GM19395 (cell line): ENCODE measurements around the gene NFATC2.
"Not testable (repeated sequence)": the region's sequence is repeated elsewhere in the genome, so short reads cannot be mapped to it uniquely, and the experiment has no call there.

ENCODE experiments used
- ATAC-seq: cut with Tn5 transposase; IDR thresholded peaks from one replicate; pipeline ENCODE4 v1.9.1; 2021; ENCODE audit warnings: mild to moderate bottlenecking, moderate library complexity; ENCODE audit not compliant: unreplicated experiment

Gene NFATC2

DNA sequence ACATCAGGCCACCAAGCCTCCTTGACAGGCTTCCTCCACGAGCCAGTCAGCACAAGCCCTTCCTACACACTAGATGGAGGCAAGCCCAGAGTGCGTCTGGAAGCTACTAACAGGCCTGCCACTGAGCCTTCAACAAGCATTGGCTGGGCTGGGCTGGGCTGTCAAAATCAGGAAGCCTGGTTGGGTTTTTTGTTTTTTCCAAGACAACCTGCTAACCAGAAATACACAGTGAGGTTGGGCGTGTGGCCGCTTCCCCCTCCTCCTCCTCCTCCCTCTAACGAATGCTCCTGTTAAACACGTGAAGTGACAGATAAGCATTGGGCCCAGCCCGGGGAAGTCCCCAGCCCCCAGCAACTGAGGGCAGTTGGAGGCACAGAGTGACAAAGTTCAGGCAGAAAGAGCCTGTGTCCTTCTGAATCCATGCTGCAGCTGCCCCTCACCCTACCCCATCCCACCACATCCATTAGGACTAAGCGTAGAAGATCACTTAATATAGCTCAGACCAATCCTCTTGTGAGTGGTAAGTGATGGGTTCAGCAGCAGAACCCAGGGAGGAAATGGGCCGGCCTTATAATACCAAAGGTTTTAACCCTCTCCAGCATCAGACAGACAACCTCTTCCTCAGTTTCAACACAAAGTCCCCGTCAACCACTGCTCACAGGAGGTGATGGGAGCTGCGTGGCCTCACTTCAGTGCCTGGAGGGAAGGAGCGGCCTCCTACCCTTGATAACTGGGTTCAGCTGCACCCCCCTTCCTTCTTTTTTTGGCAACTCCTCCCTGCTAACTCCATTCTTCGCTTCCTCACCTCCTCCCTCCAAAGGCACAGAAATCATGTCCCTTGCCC lies 1.1 kb downstream of the NFATC2 start:
- peak; percentile 64 for ATAC-seq

DNA sequence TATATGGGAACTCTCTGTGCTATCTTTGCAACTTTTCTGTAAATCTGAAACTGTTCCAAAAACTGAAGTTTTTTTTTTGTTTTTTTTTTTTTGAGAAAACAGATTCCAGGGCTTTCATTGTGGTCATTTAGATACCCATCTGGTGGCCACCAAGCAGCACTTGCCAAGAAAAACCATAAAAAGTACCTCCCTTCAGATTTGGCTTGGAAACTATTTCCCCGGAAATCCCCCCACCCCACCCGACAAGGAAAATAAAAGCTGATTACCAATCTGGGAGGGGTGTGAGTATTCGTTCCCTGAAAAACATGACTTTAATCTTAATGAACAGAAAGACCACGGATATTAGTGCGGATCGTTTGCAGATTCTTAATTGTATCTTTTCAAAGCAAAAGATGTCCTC lies 1.9 kb downstream of the NFATC2 start:
- no peak for ATAC-seq

DNA sequence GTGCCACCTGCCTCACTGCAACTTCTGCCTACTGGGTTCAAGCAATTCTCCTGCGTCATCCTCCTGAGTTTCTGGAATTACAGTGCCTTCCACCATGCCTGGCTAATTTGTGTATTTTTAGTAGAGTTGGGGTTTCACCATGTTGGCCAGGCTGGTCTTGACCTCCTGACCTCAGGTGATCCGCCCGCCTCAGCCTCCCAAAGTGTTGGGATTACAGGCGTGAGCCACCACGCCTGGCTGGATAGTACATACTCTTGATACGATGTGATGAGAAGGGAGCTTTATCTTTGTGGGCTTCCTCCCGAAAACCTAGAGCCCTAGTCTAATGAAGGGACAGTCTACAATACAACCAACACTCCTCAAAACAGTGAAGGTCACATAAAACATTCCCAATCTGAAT lies 2.4 kb downstream of the NFATC2 start:
- not testable (repeated sequence) for ATAC-seq

DNA sequence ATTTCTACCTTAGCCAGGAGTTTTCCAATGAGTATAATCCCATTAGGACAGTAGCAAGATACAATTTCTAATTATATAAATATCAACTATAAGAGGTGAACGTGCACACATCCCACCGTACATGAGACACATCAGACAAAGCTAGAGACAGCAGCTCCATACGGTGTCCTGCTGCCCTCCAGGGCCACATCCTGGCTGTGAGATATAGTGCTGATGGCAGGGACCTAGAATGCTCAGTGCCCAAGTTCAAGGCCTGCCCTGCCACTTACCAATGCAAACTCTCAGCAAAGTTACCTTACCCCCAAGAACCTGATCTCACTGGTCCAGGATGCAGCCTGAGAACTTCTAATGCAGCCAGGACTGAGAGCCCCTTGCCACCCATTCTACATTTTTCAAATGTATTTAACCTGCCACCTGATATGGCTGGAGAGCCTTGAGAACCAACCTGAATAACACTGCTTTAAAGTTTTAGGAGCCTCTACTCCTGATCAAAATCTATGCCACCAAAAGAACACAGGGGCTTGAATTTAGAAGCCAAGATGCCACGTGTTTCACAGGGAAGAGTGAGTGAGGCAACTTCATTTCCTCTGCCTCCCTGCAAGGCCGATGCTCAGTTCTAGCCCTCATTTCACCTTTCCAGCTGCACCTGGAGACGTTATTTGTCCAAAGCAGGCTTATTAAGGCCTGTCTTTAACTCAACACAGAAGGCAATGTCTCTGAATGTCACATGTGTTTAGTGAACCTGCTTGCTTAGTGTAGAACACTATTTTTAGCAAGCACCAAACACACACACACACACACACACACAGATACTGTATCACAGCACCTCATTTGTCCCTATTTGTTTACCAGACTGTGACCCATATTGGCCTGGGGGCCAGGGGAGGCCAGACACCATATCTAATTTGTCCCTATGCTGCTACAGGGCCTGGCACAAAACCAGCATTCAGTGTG lies 6.1 kb downstream of the NFATC2 start:
- ATAC-seq, result no peak

DNA sequence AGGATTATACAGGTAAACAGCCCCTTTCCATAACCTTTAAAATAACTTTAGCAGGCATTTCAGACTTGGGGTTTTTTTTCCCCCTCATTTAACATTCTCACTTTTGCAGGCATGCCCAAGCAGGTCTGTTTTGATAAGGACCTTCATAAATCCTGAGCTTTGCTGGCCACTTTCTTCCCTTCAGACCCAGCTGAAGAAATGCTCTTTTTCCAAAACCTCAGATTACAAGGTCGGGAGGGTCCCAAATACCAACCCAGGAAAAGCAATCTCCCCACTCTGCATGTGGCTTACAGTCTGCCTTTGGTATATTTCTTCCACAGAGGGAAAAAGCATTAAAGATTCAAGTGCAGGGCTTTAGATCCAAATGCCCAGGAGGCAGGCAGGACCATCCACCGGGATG lies 6.8 kb downstream of the NFATC2 start:
- no peak for ATAC-seq

DNA sequence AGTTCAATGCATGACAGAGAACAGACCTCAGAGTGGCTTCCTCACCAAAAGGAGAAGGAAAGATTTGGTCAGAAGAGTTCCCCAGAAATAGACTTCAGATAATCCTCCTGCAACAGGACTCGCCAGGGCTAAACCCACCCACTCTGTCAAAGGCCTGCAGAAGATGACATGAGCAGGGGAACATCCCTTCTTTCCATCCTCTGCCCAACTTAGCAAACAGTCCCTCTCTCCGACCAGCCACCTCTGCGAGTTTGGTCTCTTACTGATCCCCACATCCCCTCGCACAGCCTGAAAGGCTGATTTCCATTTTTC lies 7.5 kb downstream of the NFATC2 start:
- ATAC-seq, result no peak

DNA sequence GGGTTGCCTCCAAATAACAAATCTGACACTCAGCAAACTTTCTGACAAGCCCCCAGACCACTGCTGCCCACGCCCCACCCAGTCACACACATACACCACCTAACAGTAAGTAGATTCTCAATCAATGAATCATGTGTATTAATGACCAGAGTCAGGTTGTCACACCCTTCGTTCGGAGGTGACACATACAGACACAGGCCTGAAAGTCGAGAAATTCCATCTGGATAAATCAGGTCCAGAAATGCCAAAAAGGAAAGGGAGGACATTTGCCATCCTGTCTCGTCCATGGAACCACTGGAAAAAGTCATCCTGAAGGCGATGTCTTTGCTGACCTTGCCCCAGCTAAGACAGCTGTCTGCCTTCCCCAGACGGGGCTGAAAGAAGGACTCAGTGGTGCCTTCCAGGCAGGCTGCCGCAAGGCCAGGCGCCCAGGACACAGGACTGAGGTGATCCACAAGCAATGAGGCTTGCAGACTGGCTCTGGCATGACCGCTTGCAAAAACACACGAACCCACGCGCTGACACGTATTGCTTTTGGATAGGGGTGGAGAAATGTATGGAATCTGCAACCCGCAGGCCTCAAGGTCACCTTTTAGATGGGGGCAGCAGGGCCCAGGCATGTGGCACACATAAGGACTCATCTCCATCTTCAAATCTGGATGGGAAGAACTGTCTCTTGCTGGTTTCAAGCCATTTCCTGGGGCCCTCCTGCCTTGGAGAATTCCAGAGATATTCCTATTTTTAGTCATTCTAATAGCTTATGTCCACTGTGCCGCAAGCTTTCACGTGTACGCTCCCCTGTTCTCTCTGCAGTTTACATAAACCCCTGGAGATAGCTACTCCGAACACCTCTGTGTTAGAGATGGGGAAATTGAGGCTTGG lies 9.0 kb downstream of the NFATC2 start:
- no peak for ATAC-seq

DNA sequence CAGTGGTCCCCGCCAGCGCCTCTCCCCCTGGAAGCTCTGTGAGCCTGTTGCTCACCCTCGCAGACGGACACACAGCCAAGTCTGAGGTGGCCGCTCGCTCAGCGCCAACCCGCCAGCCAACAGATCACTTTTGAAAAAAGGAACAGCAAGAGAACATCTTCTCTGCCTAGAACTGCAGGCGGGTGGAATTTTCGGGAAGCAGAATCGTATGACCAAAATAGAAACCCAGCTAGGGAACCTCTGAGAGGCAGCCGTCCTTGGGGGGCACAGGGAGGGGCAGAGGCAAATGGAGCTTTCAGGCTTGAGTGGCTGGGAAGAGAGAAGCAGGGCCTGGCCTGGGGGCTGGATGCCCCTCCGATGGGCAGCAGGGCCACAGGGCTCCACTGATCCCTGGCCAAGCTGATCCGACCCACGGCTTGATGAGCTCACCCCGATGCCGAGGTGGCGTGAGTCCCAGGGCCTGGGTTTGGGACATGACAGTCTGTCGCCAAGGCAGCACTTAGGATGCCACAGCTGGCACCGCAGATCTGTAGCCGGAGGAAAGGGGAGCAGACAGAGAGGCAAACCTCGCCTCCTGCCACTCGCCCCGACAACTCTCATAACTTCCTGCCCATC lies 9.8 kb downstream of the NFATC2 start:
- ATAC-seq, result no peak

DNA sequence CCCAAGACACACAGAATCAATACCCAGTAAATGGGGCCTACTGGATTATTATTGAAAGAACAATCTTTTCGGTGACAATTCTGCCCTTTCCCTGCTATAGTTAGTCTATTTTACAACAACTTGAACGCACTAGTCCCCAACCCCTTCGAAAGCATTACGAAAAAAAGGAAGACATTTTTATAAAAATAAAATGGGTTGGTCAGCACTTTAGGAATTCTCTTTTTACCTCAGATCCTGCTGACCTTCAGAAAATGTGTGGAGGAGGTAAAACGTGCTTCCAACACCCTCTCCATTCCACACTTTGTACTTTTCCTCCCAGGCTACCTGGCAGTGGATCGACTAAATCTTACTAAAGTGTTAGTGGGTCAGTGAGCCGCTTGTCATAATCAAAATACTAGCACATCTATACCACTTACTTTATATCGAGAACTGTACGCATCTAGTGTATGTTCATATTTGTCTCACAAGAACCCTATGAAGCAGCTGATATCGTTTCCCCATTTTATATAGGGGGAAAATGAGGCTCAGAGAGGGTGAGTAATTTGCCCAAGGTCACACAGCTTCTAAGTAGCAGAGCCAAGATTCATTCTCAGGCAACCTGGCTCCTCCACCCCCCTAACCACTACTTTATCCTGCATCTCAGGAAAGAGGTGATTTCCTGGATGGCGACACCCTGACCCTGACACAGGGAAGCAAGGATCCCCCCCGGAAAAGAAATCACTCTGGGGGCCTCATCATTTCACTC lies 10.6 kb downstream of the NFATC2 start:
- no peak for ATAC-seq

DNA sequence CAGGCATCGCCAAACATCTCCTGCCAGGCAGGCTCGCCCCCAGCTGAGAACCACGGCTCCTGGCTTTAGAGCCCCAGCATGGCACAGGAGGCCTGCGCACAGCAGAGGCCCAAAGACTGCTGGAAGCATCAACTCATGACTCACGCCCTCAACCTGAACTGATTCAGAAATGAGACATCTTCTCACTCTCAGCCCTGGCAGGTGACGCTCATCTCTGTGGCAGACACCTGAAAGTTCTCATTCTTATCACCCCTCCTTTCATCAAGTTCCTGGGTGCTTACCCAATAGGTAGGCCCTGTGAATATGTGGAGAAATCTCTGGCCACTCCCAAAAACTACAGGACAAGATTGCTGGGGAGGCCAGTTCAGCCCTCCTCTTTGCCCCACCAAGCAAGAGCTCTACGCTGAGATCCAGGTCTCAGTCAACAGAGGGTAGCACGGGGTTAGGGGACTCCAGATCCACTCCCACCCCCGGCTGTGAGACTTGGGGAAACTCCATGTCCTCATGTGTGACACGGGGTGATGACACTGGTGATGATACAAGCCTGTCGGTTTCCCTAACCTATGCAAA lies 11.3 kb downstream of the NFATC2 start:
- ATAC-seq, result peak; percentile 64

DNA sequence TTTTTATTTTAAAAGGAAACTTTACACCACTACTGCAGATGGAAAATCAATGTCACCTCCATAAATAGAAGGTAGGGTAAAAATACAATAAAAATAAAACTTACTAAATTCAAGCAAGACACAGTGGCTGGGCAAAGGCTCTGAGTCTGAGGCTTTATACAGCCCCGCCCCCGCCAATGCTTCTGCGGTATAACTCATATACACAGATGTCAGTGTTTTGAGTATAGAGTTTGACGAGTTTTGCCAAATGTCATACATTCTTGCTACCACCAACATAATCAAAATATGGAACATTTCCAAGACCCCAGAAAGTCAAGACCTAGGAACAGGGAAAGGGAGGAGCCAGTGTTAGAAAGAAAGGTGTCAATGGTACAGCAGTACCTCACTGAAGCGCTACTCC lies 12.8 kb downstream of the NFATC2 start:
- ATAC-seq, result no peak

DNA sequence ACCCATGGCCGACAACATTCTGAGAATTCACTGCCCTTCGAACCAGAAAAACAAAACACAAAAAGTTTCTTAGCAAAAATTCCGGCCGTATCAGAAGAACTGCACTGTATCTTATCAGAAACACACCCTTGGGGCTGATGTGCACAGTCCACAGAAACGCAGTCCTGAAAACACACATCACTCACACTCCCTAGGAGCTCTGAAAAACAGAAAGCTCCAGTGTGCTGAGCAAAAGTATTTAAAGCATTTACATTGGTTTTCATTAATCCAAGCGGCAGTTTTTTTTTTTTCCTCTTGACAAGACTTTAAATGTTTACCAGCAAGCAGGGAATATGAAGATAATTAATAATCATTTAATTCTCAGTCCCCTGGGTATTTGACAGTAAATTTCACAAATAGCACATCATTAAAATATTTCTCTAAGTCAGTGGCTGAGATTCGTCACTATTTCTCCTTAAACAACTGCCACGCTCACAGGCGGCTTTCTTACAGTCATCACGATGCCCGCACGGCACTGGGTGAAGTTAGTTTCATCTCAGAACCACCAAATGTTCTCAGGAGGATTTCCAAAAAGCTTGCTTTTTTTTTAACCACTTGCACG lies 13.3 kb downstream of the NFATC2 start:
- ATAC-seq, result no peak

DNA sequence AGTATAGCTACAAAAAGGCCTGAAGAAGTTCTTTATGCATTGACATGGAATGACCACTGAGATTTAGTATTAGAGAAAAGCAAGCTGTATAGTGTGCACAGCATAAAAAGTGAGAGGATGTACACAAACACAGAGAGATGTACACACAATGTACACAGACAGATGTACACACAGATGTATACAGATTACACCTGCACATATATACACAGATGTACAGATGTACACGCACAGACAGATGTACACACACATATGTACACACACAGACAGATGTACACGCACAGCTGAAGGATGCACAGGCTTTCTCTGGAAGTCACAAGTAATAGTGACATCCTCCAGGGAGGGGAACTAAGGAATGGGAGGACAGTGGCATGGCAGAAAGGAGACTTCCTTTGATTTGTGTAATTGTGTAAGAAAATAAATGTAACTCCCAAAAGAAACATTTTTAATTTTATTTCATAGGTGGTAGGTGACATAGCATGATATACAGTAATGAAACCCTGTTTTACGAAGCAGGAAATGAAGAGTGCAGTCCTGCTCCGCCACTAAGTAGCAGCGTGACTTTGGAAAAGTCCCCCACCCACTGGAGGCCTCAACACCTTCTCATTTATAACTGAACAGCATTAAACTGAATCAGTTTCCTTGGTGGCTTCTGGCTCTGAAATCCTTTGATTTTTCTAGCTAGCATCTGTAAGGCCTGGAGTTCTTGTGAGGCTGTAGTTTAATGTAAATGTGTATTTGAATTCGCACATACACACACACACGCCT lies 14.1 kb downstream of the NFATC2 start:
- no peak for ATAC-seq

DNA sequence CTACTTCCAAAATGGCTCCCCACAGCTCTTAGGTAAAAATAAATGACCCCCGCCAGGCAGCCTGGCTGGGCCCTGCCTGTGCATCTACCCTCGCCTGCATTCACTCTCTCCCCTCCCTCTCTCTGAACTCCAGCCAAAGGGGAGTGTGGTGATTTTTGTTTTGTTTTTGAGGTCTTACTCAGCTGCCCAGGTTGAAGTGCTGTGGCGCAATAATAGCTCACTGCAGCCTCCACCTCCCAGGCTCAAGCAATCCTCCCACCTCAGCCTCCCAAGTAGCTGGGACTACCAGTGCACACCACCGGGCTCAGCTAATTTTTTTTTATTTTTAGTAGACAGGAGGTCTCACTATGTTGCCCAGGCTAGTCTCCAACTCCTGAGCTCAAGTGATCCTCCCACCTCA lies 15.8 kb downstream of the NFATC2 start:
- ATAC-seq, result no peak

DNA sequence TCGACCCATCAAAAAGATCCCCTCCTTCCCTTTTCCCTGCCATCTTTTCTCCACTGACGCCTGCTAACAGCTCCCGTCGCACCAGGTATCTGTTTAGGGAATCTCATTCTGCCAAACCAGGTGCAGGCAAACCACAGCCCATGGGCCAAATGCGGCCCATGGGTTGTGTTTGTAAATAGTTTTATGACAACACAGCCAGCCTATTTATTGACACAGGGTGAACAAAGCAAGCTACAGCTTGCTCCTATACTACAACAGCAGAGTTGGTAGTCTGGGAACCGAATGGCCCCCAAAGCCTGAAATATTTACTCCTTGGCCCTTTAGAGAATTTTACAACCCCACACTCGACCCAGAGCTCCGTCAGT lies 16.4 kb downstream of the NFATC2 start:
- ATAC-seq, result peak; percentile 11

DNA sequence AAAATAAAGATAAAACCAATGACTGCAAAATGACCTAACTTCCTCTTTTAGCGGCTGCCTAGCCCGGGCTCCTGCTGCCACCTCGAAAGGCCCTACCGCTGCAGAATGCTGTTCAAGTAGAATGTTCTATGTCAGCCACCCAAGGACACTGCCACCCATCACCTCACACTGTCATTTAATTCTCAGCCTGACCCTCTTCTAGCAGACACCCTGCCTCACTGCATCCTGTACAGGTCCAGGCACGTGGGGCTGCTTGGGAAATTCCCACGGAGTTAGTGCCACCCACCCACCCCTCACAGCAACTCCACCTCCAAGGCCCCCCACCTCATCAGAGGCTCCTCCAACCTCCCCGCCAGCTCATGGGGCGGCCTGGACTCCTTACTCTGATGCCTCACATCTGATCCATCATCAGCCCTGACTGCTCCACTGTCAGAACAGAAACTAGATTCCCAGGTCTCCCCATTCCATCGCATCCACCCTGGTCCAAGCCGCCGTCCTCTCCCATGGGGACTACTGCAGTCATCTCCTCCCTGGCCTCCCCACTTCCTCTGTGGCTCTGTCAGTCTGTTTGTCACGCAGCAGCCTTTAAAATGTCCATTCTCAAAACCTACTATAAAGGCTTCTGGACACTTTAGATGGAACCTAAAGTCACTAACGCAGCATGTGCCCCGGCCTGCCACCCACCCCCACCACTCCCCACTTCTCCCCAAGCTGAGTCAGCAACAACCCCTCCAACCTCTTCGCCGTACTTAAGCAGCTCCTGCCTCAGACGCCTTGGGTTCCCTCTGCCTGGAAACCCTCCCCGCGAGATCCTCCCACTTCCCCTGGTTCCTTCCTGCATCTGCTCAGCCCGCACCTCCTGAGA lies 17.0 kb downstream of the NFATC2 start:
- peak; percentile 41 for ATAC-seq

DNA sequence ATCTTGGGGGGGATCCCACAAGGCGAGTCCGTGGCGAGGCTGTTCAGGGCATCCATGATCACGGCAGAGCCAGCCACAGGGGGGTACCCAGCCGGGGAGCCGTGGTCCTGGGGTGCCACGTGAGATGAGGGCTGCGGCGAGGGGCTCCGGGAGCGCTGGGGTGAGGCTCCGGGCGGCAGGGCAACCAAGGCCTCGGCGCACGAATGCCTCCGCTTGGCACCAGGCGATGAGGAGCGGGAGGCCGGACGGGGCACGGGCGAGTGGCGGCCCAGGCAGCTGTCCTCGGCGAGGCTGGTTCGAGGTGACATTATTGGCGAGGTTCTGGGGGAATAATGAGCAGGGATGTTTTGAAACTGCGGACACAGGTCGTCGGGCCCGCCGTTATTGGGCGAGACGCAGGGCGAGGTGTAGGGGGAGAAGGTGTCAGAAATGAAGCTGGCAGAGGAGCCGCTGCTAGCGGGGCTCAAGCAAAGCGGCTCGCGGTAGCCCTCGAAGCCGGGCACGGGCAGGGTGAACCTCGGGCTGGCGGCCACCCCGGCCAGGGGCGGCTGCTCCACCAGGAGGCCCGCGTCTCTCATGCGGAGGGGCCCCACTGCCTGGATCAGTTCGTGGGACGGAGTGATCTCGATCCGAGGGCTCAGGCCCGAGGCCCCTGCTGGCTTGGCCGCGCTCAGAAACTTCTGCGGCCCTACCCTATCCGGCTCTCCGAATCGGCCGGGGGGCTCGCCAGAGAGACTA lies 19.1 kb downstream of the NFATC2 start:
- no peak for ATAC-seq
